Right lobe of liver (tissue), 4 donors: ENCODE results near the gene CDKN2B.

Experiments
- CTCF ChIP-seq, 4 donors: fragments of 200-600 bp in 3 of 4; fragments of 450-650 bp in 1 of 4; IDR thresholded peaks; one replicate each; pipeline versions ENCODE4 v1.5.1 to v1.8.0; 2016 to 2022; ENCODE audit warnings: antibody characterized with exemption in 4 of 4, mild to moderate bottlenecking in 2 of 4
- POLR2A ChIP-seq: fragments of 450-650 bp; IDR thresholded peaks from one replicate; pipeline ENCODE4 v1.6.1; 2017; ENCODE audit warnings: antibody characterized with exemption, mild to moderate bottlenecking
- donor health status: DM: no; HTN: no; CAD: no.
- donor health status: DM: no; HTN: no; CAD: no.
- donor health status: DM: no; HTN: yes; CAD: no.

- TF ChIP-seq POLR2A (no peak), CTCF (IDR thresholded peaks at IDR 0.05) (no peak)
These were observed 34.8 kb downstream of the CDKN2B start for GRCh38 chr9:21974343-21974721.
